Measurements from ENCODE around the gene BCAS3. TPM values are rescaled to one million over a fixed set of nuclear protein-coding genes. Genes with fewer than 3 reads are reported as not detected.

The BCAS3 gene
- polyA plus RNA-seq, 3 donors, result 10.3 to 19.1 (median 14.7) TPM

- Histone ChIP-seq H3K36me3 (replicated peaks in 1 of 2; ENCODE audit: control insufficient read depth in 1 of 2, insufficient read depth in 2 of 2, low read length in 2 of 2) (no peaks in the 10 kb centered on the region), H3K79me2 (ENCODE audit: insufficient read depth, low read length) (no peaks in the 10 kb centered on the region), H2AFZ (ENCODE audit: insufficient read depth, low read depth, low read length, poor library complexity, severe bottlenecking) (no peak overlapping the region), H3K9me3 (replicated peaks in 1 of 2; ENCODE audit: control insufficient read depth in 1 of 2, insufficient read depth in 1 of 2, low read length in 2 of 2) (no peaks in the 10 kb centered on the region), H3K4me3 (replicated peaks in 1 of 3; ENCODE audit: low read depth in 2 of 3, low read length in 3 of 3) (no peak overlapping the region), H3K4me1 (ENCODE audit: control insufficient read depth in 1 of 2, insufficient read depth in 2 of 2, low read length in 2 of 2) (peaks cover 3 to 6% of the 10 kb centered on the region in 2 donors), H3K27me3 (ENCODE audit: control insufficient read depth in 2 of 2, insufficient read depth in 2 of 2, low read length in 2 of 2) (no peaks in the 10 kb centered on the region), H3K27ac (ENCODE audit: low read depth in 1 of 2, low read length in 2 of 2) (no peak overlapping the region), H3K9ac (ENCODE audit: insufficient read depth, low read length, poor library complexity, severe bottlenecking) (no peak overlapping the region), H4K20me1 (ENCODE audit: insufficient read depth, low read length) (no peaks in the 10 kb centered on the region), H3K4me2 (replicated peaks; ENCODE audit: extremely low read depth, low read length, poor library complexity, severe bottlenecking) (no peak overlapping the region)
- no peaks in the 10 kb centered on the region for H3K9me3 Mint-ChIP-seq
- intact Hi-C loops (cut with micrococcal nuclease), result no loop called here
- WGBS (ENCODE audit: insufficient coverage), result 97% methylated on average over 6 of the region's 21 CpGs
- TF ChIP-seq, protein P1, sequence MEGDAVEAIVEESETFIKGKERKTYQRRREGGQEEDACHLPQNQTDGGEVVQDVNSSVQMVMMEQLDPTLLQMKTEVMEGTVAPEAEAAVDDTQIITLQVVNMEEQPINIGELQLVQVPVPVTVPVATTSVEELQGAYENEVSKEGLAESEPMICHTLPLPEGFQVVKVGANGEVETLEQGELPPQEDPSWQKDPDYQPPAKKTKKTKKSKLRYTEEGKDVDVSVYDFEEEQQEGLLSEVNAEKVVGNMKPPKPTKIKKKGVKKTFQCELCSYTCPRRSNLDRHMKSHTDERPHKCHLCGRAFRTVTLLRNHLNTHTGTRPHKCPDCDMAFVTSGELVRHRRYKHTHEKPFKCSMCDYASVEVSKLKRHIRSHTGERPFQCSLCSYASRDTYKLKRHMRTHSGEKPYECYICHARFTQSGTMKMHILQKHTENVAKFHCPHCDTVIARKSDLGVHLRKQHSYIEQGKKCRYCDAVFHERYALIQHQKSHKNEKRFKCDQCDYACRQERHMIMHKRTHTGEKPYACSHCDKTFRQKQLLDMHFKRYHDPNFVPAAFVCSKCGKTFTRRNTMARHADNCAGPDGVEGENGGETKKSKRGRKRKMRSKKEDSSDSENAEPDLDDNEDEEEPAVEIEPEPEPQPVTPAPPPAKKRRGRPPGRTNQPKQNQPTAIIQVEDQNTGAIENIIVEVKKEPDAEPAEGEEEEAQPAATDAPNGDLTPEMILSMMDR (IDR thresholded peaks at IDR 0.05), result no peak
- H3K36me3 Mint-ChIP-seq, result peaks cover 0 to 8% of the 10 kb centered on the region in 2 donors
- peaks cover 0 to 1% (median 1%) of the 10 kb centered on the region in 3 donors for H3K27me3 Mint-ChIP-seq (ENCODE audit: low read depth in 3 of 3)
- peaks cover 10% of the 10 kb centered on the region for H3K4me1 Mint-ChIP-seq
- no peak overlapping the region for H3K27ac Mint-ChIP-seq
- DNase-seq, result no peak
- H3K4me3 Mint-ChIP-seq, result no peak overlapping the region
Observed at GRCh38 chr17:61379457-61380216, 702.0 kb downstream of the BCAS3 start.

DNA sequence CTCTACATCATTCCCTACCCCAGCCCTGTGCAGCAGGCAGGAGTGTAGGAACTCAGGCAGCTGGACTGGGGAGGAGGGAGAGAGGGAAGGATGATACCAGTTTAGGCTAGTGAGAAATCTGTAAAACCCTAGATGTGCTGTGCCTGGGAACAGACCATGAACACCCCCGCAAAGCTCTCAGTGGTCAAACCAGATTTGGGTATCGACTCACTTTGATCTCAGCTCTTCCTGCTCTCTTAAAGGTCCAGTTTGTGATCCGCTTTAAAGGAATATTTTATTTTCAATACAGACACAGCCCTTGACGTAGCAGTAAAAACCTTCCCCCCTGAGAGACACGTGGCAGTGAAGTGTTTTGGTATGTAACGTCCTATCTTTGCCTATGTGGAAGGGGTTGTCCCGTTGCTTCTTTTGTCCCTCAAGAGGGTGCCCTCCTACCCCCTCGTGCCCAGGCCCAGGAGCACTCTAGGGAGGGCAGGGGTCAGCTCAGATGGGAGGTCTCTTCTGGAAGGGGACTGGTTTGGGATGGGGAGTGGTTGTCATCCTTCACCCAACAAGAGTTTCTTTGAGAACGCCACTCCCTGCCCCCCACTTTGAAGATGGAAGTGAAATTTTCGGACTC lies 702.7 kb downstream of the BCAS3 start:
- WGBS (ENCODE audit: insufficient coverage), result 100% methylated on average over 2 of the region's 10 CpGs
- H3K27me3 ChIP-seq (ENCODE audit: control insufficient read depth in 2 of 2, insufficient read depth in 2 of 2, low read length in 2 of 2), result no peaks in the 10 kb centered on the region
- no peak overlapping the region for H3K4me3 Mint-ChIP-seq
- H3K9me3 Mint-ChIP-seq, result peaks cover 0 to 2% (median 0%) of the 10 kb centered on the region in 7 donors
- no peak overlapping the region for H3K4me3 ChIP-seq (replicated peaks in 1 of 3; ENCODE audit: low read depth in 2 of 3, low read length in 3 of 3)
- peaks cover 0 to 2% (median 1%) of the 10 kb centered on the region in 3 donors for H3K27me3 Mint-ChIP-seq (ENCODE audit: low read depth in 3 of 3)
- intact Hi-C loops (cut with micrococcal nuclease), result no loop called here
- H3K36me3 ChIP-seq (replicated peaks in 1 of 2; ENCODE audit: control insufficient read depth in 1 of 2, insufficient read depth in 2 of 2, low read length in 2 of 2), result no peaks in the 10 kb centered on the region
- no peaks in the 10 kb centered on the region for H3K9me3 ChIP-seq (replicated peaks in 1 of 2; ENCODE audit: control insufficient read depth in 1 of 2, insufficient read depth in 1 of 2, low read length in 2 of 2)
- no peak overlapping the region for H2AFZ ChIP-seq (ENCODE audit: insufficient read depth, low read depth, low read length, poor library complexity, severe bottlenecking)
- H3K36me3 Mint-ChIP-seq, result peaks cover 0 to 8% of the 10 kb centered on the region in 2 donors
- no peak overlapping the region for H3K27ac Mint-ChIP-seq
- no peaks in the 10 kb centered on the region for H3K4me1 ChIP-seq (ENCODE audit: control insufficient read depth in 1 of 2, insufficient read depth in 2 of 2, low read length in 2 of 2)
- H3K27ac ChIP-seq (ENCODE audit: low read depth in 1 of 2, low read length in 2 of 2), result no peak overlapping the region
- no peak overlapping the region for H3K4me2 ChIP-seq (replicated peaks; ENCODE audit: extremely low read depth, low read length, poor library complexity, severe bottlenecking)
- peaks cover 3% of the 10 kb centered on the region for H3K4me1 Mint-ChIP-seq
- H3K9ac ChIP-seq (ENCODE audit: insufficient read depth, low read length, poor library complexity, severe bottlenecking), result no peak overlapping the region
- H4K20me1 ChIP-seq (ENCODE audit: insufficient read depth, low read length), result no peaks in the 10 kb centered on the region
- no peaks in the 10 kb centered on the region for H3K79me2 ChIP-seq (ENCODE audit: insufficient read depth, low read length)
- DNase-seq, result no peak
- TF ChIP-seq, protein P1 (IDR thresholded peaks at IDR 0.05), result no peak

Data from CD14-positive monocyte (primary cell).